Activated CD4-positive, CD25-positive, alpha-beta regulatory T cell treated with anti-CD3 and anti-CD28 coated beads, Interleukin-2, amount 50 U/mL, for 24 hours (primary cell): ENCODE data around the gene FYB1.
A peak's percentile ranks its signal among the peaks of the same experiment; 100 is the strongest.
"Not testable (repeated sequence)": the region's sequence is repeated elsewhere in the genome, so short reads cannot be mapped to it uniquely, and the experiment has no call there.

Experiments used
- ATAC-seq, 2 donors: fragments of 150-1000 bp; cut with Tn5 transposase; one replicate each; pipeline ENCODE4 v1.10.0; 2021; ENCODE audit warnings: mild to moderate bottlenecking in 1 of 2, moderate library complexity in 1 of 2

Gene FYB1

GRCh38 chr5:39186722-39187539 lies 32.4 kb downstream of the FYB1 start:
- ATAC-seq = peak; percentile 12 to 15

GRCh38 chr5:39186289-39186688 lies 33.1 kb downstream of the FYB1 start:
- ATAC-seq = no peak

- no peak for ATAC-seq
Measured at GRCh38 chr5:39185761-39186160, 33.6 kb downstream of the FYB1 start.

GRCh38 chr5:39179561-39179960 lies 39.8 kb downstream of the FYB1 start:
- not testable (repeated sequence) for ATAC-seq

- no peak for ATAC-seq
Measured at GRCh38 chr5:39178861-39179260, 40.5 kb downstream of the FYB1 start.

GRCh38 chr5:39178171-39178570 lies 41.2 kb downstream of the FYB1 start:
- ATAC-seq = peak; percentile 47 to 50

- ATAC-seq = peak in 1 of 2 donors; percentile 3
Measured at GRCh38 chr5:39177631-39177964, 41.8 kb downstream of the FYB1 start.

- peak; percentile 34 to 51 for ATAC-seq
Measured at GRCh38 chr5:39176759-39177630, 42.4 kb downstream of the FYB1 start.

GRCh38 chr5:39175273-39175955 lies 43.9 kb downstream of the FYB1 start:
- peak; percentile 83 to 87 for ATAC-seq

- no peak for ATAC-seq
Measured at GRCh38 chr5:39173069-39173468, 46.3 kb downstream of the FYB1 start.

- no peak for ATAC-seq
Measured at GRCh38 chr5:39172593-39172992, 46.8 kb downstream of the FYB1 start.

- no peak for ATAC-seq
Measured at GRCh38 chr5:39171647-39172046, 47.7 kb downstream of the FYB1 start.

GRCh38 chr5:39169081-39169480 lies 50.3 kb downstream of the FYB1 start:
- ATAC-seq = no peak

- ATAC-seq = no peak
Measured at GRCh38 chr5:39167972-39168342, 51.4 kb downstream of the FYB1 start.

GRCh38 chr5:39167141-39167971 lies 52.0 kb downstream of the FYB1 start:
- no peak for ATAC-seq

GRCh38 chr5:39164529-39165402 lies 54.6 kb downstream of the FYB1 start:
- peak; percentile 98 to 99 for ATAC-seq

GRCh38 chr5:39164016-39164415 lies 55.3 kb downstream of the FYB1 start:
- ATAC-seq = peak; percentile 31 to 33

- ATAC-seq = no peak
Measured at GRCh38 chr5:39161578-39161977, 57.8 kb downstream of the FYB1 start.

GRCh38 chr5:39160576-39161213 lies 58.7 kb downstream of the FYB1 start:
- no peak for ATAC-seq

GRCh38 chr5:39159811-39160490 lies 59.4 kb downstream of the FYB1 start:
- no peak for ATAC-seq
